Psoas muscle (tissue), 8 donors: ENCODE measurements around the gene MYO9B. TPM values are rescaled to one million over a fixed set of nuclear protein-coding genes. Genes with fewer than 3 reads are reported as not detected.
A peak's percentile ranks its signal among the peaks of the same experiment; 100 is the strongest.

ENCODE experiments used
- ATAC-seq, 4 donors: fragments of 200-7000 bp; cut with Tn5 transposase; one replicate each; pipeline ENCODE4 v1.9.1; 2020; ENCODE audit warnings: moderate library complexity in 3 of 4, mild to moderate bottlenecking in 2 of 4
- DNase-seq, 2 donors: peaks; one replicate each; pipeline ENCODE4 v3.0.0-alpha.2; 2020
- H3K27ac ChIP-seq: fragments of 200-600 bp; one replicate; pipeline ENCODE4 v1.8.0; 2022
- H3K27me3 ChIP-seq, 3 donors: fragments of 200-600 bp in 1 of 3; one replicate each; pipeline versions ENCODE4 v1.6.1 to v1.8.0; 2013 to 2022; ENCODE audit warnings: low read length in 2 of 3, mild to moderate bottlenecking in 2 of 3, moderate library complexity in 1 of 3; ENCODE audit not compliant: insufficient read depth in 3 of 3
- H3K36me3 ChIP-seq, 2 donors: fragments of 200-600 bp in 1 of 2; one replicate each; pipeline versions ENCODE4 v1.6.1 to v1.8.0; 2013 to 2022; ENCODE audit warnings: low read depth in 1 of 2, mild to moderate bottlenecking in 1 of 2, moderate library complexity in 1 of 2; ENCODE audit not compliant: insufficient read depth in 1 of 2
- H3K4me1 ChIP-seq: fragments of 200-600 bp; one replicate; pipeline ENCODE4 v1.8.0; 2022
- H3K4me3 ChIP-seq: fragments of 200-600 bp; one replicate; pipeline ENCODE4 v1.8.0; 2022; ENCODE audit warnings: mild to moderate bottlenecking
- H3K9me3 ChIP-seq: fragments of 200-600 bp; one replicate; pipeline ENCODE4 v1.8.0; 2022
- WGBS, 3 donors: extraction: QIAGEN DNeasy Blood & Tissue Kit; methylation state at CpG; one replicate each; pipeline versions ENCODE4 v1.1.6 to v1.1.7; 2013; 5-methylcytosine and 5-hydroxymethylcytosine counted together
- intact Hi-C, 2 donors: fragments of 100-400 bp; cut with DNase I; formaldehyde crosslinking; loops; one replicate each; pipeline versions ENCODE4 v1.11.0 to v1.14.2; 2022
- polyA plus RNA-seq, 3 donors: library from polyadenylated mRNA; stranded (reverse); fragments of 200-250 nt; gene quantifications; one replicate each; pipeline ENCODE4 v1.2.3, GENCODE V29; 2013
- total RNA-seq, 4 donors: library from RNA; stranded (reverse); fragmentation: NEBNext Ultra II Directional in 2 of 4; extraction: Animal tissue kit (Norgen Biotek cat#: 25700) in 2 of 4; gene quantifications; one replicate each; pipeline versions ENCODE4 v1.2.1 to v1.2.4, GENCODE V29; 2021 to 2023
- TF ChIP-seq, protein P1 (sequence below): fragments of 200-600 bp; IDR thresholded peaks from one replicate; pipeline ENCODE4 v1.8.0; 2022; ENCODE audit warnings: antibody characterized with exemption
- donor health status: healthy with polysubstance abuse.
- donor health status: DM: no; HTN: no; CAD: no; lungs with moderate emphysema.
- donor health status: Bipolar disorder and iron deficiency.
- donor health status: healthy.
- donor health status: DM: yes; HTN: yes; CAD: no.
- donor health status: DM: no; HTN: no; CAD: no.
- donor health status: DM: no; HTN: no; CAD: no.
- donor health status: DM: yes; HTN: yes; CAD: no.

Gene MYO9B
- total and polyA plus RNA-seq, 7 donors: 9.0 to 23.7 (median 15.1) TPM

DNA sequence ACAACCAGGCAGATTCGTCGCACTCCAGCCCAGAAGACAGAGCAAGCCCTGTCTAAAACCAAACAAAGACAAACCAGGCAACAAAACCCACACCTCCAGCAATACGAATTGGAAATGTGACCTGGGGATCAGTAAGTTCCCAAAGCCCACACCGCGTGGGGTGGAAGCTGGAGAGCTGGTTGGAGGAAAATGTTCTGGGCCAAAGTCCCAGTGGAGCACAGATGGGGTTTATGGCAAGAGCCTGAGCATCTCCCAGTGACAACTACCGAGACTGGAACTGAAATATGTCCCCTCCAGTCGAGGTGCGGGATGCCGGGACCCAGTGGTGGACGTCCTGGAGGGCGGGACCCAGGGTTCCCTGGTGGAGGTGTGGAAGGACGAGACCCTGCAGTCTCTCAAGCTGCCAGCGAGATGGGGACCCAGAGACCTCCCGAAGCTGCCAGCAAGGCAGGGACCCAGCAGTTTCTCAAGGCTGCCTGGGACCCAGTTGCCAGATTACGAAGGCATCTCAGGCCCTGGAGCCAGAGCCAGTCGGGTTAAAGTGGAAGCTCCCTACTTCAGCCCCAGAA is 26.6 kb upstream of the MYO9B start:
- WGBS, 3 donors: 77 to 80% (median 78%) methylated on average over 16 of the region's 16 CpGs
- DNase-seq (no peak), ATAC-seq (no peak)
- TF ChIP-seq, protein P1, sequence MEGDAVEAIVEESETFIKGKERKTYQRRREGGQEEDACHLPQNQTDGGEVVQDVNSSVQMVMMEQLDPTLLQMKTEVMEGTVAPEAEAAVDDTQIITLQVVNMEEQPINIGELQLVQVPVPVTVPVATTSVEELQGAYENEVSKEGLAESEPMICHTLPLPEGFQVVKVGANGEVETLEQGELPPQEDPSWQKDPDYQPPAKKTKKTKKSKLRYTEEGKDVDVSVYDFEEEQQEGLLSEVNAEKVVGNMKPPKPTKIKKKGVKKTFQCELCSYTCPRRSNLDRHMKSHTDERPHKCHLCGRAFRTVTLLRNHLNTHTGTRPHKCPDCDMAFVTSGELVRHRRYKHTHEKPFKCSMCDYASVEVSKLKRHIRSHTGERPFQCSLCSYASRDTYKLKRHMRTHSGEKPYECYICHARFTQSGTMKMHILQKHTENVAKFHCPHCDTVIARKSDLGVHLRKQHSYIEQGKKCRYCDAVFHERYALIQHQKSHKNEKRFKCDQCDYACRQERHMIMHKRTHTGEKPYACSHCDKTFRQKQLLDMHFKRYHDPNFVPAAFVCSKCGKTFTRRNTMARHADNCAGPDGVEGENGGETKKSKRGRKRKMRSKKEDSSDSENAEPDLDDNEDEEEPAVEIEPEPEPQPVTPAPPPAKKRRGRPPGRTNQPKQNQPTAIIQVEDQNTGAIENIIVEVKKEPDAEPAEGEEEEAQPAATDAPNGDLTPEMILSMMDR: no peak
- Histone ChIP-seq H3K36me3 (peaks cover 0 to 34% of the 10 kb centered on the region in 2 donors), H3K27ac (no peak overlapping the region), H3K27me3 (no peaks in the 10 kb centered on the region), H3K9me3 (no peaks in the 10 kb centered on the region), H3K4me1 (no peaks in the 10 kb centered on the region), H3K4me3 (no peak overlapping the region)
- intact Hi-C loops: loop anchor here in 1 of 2 donors (5.0 kb wide), 1 partner anchor 332 kb away; the partner anchor contains the start of gene NWD1

DNA sequence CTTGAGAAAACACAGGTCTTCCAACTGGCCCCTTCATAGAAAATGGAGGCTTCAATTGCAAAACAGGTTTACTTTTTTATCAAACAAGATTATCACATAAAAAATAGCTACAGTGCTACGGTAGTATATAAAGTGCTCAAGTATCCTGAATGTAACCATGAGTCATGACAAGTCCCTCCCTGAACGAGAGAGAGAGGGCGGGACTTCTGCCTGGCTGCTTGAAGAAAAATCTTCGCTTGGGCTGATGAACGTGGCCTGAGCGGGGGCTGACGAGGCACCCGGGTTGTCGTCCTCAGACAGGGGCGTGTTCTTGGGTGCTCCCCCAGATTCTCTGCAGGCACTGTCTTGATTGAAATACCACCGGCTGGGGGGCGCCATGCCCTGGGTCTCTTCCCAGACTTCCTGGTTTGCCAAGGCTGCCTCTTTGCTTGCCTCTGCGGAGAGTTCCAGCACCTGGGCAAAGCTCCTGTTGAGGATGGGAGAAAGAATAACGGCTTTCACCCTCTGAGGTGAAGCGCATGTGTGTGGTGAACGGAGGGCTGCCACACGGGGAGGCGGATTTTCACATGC is 25.8 kb upstream of the MYO9B start:
- Histone ChIP-seq H3K9me3 (no peaks in the 10 kb centered on the region), H3K27ac (no peak overlapping the region), H3K4me1 (no peaks in the 10 kb centered on the region), H3K27me3 (no peaks in the 10 kb centered on the region), H3K36me3 (peaks cover 0 to 42% of the 10 kb centered on the region in 2 donors), H3K4me3 (no peak overlapping the region)
- DNase-seq (no peak), ATAC-seq (no peak)
- intact Hi-C loops: loop anchor here (5.0 to 10.0 kb wide), 3 partner anchors 277 to 335 kb away; partner anchors contain the start of gene NWD1 (in 2 of the 2)
- TF ChIP-seq, protein P1: no peak
- WGBS, 3 donors: 86 to 89% (median 87%) methylated on average over 18 of the region's 18 CpGs

DNA sequence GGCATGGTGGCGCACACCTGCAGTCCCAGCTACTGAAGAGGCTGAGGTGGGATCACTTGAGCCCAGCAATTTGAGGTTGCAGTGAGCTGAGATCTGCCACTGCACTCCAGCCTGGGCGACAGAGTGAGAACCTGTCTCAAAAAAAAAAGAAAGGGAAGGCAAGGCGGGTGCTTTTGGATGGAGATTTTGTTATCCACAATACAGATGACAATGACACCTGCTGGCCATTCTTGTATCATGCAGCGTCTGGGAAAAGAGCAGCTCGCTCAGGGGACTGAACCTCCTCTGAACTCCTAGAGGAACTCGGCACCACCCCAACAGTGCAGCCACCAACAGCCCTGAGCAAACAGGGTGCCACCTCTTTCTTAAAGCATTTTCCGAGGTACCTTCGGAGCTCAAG is 23.1 kb upstream of the MYO9B start:
- Histone ChIP-seq H3K27ac (no peak overlapping the region), H3K9me3 (no peaks in the 10 kb centered on the region), H3K4me3 (no peak overlapping the region), H3K27me3 (no peaks in the 10 kb centered on the region), H3K4me1 (no peaks in the 10 kb centered on the region), H3K36me3 (peaks cover 0 to 49% of the 10 kb centered on the region in 2 donors)
- intact Hi-C loops: loop anchor here (1.0 to 10.0 kb wide), 3 partner anchors 280 to 338 kb away; partner anchors contain the start of gene NWD1 (in 1 of the 2)
- DNase-seq: no peak
- peak in 2 of 4 donors; percentile 28 to 41 for ATAC-seq
- WGBS, 3 donors: 64 to 67% (median 66%) methylated on average over 8 of the region's 8 CpGs
- TF ChIP-seq, protein P1: peak; percentile 58

DNA sequence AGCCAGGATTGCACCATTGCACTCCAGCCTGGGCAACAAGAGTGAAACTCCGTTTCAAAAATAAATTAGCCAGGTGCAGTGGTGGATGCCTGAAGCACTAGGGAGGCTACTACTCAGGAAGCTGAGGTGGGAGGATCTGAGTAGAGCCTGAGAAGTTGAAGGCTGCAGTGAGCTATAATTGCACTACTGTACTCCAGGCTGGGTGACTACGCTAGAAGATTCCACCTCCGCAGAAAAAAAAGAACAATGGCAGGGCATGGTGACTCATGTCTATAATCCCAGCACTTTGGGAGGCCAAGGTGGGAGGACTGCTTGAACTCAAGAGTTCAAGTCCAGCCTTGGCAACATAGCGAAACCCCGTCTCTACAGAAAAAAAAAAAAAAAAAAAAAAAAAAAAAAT is 20.8 kb upstream of the MYO9B start:
- intact Hi-C loops: loop anchor here in 1 of 2 donors (5.0 to 10.0 kb wide), 2 partner anchors 282 to 340 kb away; partner anchors contain the start of gene NWD1
- 91 to 99% (median 95%) methylated on average over 5 of the region's 5 CpGs for WGBS, 3 donors
- H3K36me3 ChIP-seq: peaks cover 0 to 59% of the 10 kb centered on the region in 2 donors

More for the DNA sequence above, 20.8 kb upstream of the MYO9B start:
- ATAC-seq (no peak), DNase-seq (no peak)
- Histone ChIP-seq H3K9me3 (peaks cover 9% of the 10 kb centered on the region), H3K4me1 (no peaks in the 10 kb centered on the region), H3K27ac (no peak overlapping the region), H3K4me3 (no peak overlapping the region), H3K27me3 (no peaks in the 10 kb centered on the region)
- TF ChIP-seq, protein P1: no peak
